HG03460 (cell line): ENCODE data around the gene ZNHIT2.

ENCODE experiments used
- ATAC-seq: cut with Tn5 transposase; IDR thresholded peaks from one replicate; pipeline ENCODE4 v1.9.1; 2021; ENCODE audit not compliant: unreplicated experiment

The ZNHIT2 gene

DNA sequence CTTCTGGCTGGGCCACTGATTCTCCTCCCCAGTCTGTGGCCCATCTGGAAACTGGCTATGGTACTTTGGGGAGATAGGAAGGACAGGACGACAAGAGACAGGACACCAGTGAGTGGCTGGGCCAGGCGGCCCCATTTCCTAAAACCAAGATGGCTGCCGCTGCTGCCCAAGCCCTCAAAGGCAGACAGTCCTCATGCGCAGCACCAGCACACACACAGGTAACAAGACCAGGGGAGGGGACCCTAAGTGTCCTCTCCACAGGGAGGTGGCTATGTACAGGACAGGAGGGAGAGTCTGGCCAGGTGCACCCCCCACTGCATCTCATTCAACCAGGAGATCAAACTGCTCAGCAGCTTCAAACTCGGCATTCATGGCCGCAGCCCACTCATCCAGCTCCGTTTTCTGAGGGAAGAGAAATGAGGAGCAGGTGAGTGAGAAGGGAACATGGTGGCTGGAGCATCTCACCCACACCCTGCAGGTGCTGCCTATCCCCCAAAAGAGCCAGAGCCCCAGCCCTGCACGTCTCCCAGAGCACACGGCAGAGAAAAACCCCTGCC is 38.6 kb downstream of the ZNHIT2 start:
- no peak for ATAC-seq

DNA sequence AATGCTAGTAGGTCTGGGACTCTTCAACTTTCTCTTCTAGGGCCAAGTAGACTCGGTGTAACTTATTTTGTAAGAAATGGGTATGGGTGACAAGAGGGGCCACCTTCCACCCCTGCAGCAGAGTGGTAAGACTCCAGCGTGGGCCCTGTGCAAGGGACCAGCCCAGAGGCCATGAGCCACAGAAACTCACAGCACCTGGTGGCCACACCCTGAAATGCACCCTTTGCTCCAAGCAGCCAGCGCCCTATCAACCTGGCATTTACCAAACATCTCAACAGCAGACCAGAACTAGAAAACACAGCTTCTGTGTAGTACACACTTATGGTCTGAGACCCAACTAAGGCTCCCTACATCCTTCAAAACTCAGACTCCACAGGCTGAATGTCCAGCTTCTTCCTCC is 39.4 kb downstream of the ZNHIT2 start:
- ATAC-seq, result no peak

DNA sequence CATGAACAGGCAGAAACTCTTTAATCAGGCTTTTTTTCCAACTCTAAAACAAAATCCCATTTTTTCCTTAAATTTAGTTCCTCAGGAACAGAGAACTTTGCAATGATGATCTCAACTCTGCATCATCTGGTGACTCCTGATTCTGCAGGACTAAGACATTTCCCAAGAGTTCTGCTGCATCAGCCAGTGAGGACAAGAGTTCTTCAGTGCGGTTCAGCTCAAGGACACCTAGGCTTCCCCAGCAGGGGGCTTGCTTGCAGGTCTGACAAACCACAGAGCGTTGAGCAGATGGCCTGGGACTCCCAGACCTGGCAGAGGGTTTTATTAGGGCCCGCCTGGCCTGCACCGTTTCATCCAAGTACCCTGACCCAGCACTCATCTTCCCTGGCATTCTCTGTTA is 40.0 kb downstream of the ZNHIT2 start:
- no peak for ATAC-seq

DNA sequence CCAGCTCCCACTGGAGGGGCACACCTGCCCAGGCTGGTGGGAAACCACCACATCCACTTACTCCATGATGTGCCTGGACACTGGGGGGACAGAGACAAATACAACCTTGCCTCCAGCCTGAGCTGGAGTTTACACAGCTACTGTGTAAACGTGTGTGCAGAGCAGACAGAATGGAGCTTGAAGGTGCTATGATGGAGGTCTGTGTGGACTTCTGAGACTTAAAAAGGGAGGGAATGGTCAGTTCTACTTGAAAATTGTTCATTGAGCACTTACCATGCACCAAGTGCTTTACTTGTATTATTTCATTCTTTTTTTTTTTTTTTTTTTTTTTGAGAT is 44.9 kb downstream of the ZNHIT2 start:
- no peak for ATAC-seq

DNA sequence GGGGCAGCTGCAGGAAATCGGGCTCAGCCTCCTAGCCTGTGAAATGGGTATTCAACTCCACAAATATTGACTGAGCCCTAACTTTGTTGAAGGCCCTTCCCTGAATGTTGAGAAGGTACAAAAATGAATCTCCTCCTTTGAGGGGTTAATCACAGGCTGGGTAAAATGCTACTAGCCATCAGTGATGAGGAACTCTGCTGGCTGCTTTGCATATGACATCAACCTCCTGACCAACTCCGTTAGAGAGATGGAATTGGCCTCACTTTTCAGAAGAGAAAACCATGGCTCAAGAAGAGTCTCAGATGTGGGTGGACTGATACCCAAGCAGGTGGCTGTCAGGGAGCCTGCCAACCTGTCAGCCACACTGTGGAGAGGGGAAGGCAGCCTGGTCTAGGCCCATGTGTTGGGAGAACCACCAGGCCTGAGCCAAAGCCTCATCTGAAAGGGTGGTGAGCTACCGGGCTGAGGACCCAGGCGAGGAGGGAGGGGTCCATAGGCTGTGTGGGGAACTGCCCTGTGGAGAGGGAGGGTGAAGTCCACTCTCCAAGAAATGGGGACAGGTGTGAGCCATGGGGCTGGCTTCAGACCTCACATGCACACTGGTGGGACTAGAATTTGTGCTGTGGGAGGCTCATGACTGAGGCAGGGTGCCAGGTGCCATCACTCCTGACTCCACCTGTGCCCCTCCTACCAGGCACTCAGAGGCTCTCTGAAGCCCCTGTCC is 45.4 kb downstream of the ZNHIT2 start:
- ATAC-seq, result no peak

DNA sequence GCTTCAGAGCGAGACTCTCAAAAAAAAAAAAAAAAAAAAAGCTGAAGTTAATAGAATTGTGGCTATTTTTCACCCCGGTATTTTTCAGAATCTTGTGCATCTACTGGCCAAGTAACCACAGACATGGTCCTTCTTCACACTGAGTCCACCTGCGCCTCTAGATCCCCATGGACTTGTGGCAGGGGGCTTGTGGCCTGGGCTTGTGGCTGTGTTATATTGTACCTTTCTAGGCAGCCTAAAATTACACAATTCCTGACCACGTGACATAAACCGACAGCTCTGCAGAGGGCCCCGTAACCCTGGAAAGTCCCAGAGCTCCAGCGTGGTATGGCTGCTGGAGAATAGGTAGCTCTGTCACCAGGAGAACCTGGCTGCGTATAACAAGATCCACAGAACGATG is 48.3 kb downstream of the ZNHIT2 start:
- no peak for ATAC-seq

DNA sequence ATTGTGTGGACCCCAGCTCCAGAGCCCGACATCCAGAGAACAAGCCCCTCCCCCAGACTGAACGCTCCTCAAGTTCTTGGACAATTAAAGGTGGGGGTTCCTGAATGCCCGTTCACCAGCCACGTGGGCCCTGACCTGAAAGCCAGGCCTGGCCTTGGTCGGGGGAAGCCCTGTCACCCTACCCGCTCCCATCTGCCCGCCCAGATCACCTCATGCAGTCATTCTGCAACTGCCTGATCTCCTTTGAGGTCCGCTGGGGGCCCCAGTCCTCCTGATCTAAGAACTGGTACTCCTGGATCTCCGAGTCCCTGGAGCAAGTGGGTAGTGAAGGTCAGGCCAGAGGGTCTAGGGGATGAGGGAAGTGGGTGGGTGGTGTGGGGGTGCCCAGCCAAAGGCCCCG is 50.1 kb downstream of the ZNHIT2 start:
- no peak for ATAC-seq

DNA sequence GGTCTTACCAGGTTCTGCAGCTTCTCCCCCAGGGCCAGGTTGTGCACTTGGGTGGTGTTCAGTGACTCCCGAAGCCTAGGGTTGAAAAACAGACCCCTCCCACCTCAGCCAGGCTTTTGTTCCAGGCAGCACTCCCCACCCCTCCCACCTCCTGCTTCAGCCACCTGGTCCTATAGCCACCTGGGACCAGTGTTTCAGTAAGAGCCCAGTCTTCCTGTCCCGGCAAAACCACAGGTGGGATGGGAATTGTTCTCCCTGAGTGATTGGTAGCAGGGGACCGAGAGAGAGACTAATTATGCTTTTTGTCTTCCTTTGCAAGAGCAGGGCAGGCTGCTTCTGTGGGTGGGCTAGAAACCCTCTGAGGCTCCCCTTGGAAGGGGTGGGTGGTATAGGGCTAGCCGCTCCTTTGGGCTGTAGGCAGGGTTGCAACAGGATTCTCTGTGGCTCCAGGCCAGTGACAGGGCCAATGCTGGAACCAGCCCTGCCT is 50.7 kb downstream of the ZNHIT2 start:
- no peak for ATAC-seq
